Measurements from ENCODE around the gene NDEL1. TPM values are rescaled to one million over a fixed set of nuclear protein-coding genes. Genes with fewer than 3 reads are reported as not detected.
"Not testable (repeated sequence)": the region's sequence is repeated elsewhere in the genome, so short reads cannot be mapped to it uniquely, and the experiment has no call there.

NDEL1 gene
- total RNA-seq, 4 donors from 2014 or later, result 172 to 237 (median 230) TPM

GRCh38 chr17:8392674-8393469 lies 42.8 kb upstream of the NDEL1 start:
- no peak for DNase-seq (ENCODE audit: low spot score in 2 of 2)
- 96% methylated on average over 15 of the region's 46 CpGs for WGBS
- no peaks in the 10 kb centered on the region for H3K9me3 ChIP-seq
- no peaks in the 10 kb centered on the region for H3K36me3 ChIP-seq
- no peak for TF ChIP-seq POLR2AphosphoS5 (IDR thresholded peaks at IDR 0.05)
- TF ChIP-seq POLR2A (IDR thresholded peaks at IDR 0.05), result no peak
- no peak for TF ChIP-seq CTCF (IDR thresholded peaks at IDR 0.05)
- TF ChIP-seq EP300 (IDR thresholded peaks at IDR 0.05), result no peak
- peaks cover 34% of the 10 kb centered on the region for H3K27me3 ChIP-seq
- H3K27ac ChIP-seq, result no peak overlapping the region
- peaks cover 10% of the 10 kb centered on the region for H3K4me1 ChIP-seq
- H3K4me3 ChIP-seq, result no peak overlapping the region

- no peak overlapping the region for H3K27ac ChIP-seq
These were observed 42.0 kb upstream of the NDEL1 start for GRCh38 chr17:8393470-8394231.

GRCh38 chr17:8394497-8394896 lies 41.2 kb upstream of the NDEL1 start:
- H3K36me3 ChIP-seq; H3K4me1 ChIP-seq; DNase-seq (ENCODE audit: low spot score in 2 of 2); H3K4me3 ChIP-seq; H3K9me3 ChIP-seq; H3K27ac ChIP-seq: not testable (repeated sequence)
- peaks cover 46% of the 10 kb centered on the region for H3K27me3 ChIP-seq
- 73% methylated on average over 9 of the region's 9 CpGs for WGBS

More at GRCh38 chr17:8393470-8394231, 42.0 kb upstream of the NDEL1 start:
- WGBS, result 58% methylated on average over 8 of the region's 8 CpGs
- Histone ChIP-seq H3K36me3 (no peaks in the 10 kb centered on the region), H3K4me3 (no peak overlapping the region), H3K4me1 (peaks cover 10% of the 10 kb centered on the region), H3K27me3 (peaks cover 39% of the 10 kb centered on the region), H3K9me3 (no peaks in the 10 kb centered on the region)
- DNase-seq (ENCODE audit: low spot score in 2 of 2), result no peak
- TF ChIP-seq EP300 (IDR thresholded peaks at IDR 0.05) (no peak), CTCF (IDR thresholded peaks at IDR 0.05) (no peak), POLR2A (IDR thresholded peaks at IDR 0.05) (no peak), POLR2AphosphoS5 (IDR thresholded peaks at IDR 0.05) (no peak)

GRCh38 chr17:8397636-8398035 lies 38.0 kb upstream of the NDEL1 start, which contains the start of gene RNF222:
Gene RNF222 (minus strand): TSS chr17:8397827. CDS start chr17:8393461, 4,366 bp downstream.
- no peaks in the 10 kb centered on the region for H3K9me3 ChIP-seq
- no peak within 1 kb of the TSS for H3K4me3 ChIP-seq
- H3K36me3 ChIP-seq, result no peaks in the 10 kb centered on the region
- peaks cover 43% of the 10 kb centered on the region for H3K27me3 ChIP-seq
- TF ChIP-seq CTCF (IDR thresholded peaks at IDR 0.05) (no peak), POLR2AphosphoS5 (IDR thresholded peaks at IDR 0.05) (no peak), EP300 (IDR thresholded peaks at IDR 0.05) (no peak), POLR2A (IDR thresholded peaks at IDR 0.05) (no peak)
- no peaks in the 10 kb centered on the region for H3K4me1 ChIP-seq
- no peak for DNase-seq (ENCODE audit: low spot score in 2 of 2)
- WGBS, result 37% methylated on average over 13 of the region's 13 CpGs
- H3K27ac ChIP-seq, result no peak within 1 kb of the TSS

- Histone ChIP-seq H3K36me3 (no peaks in the 10 kb centered on the region), H3K9me3 (no peaks in the 10 kb centered on the region), H3K27ac (no peak overlapping the region), H3K4me3 (no peak overlapping the region), H3K27me3 (peaks cover 39% of the 10 kb centered on the region), H3K4me1 (no peaks in the 10 kb centered on the region)
- no peak for TF ChIP-seq POLR2AphosphoS5 (IDR thresholded peaks at IDR 0.05)
- no peak for TF ChIP-seq EP300 (IDR thresholded peaks at IDR 0.05)
- no peak for TF ChIP-seq CTCF (IDR thresholded peaks at IDR 0.05)
- TF ChIP-seq POLR2A (IDR thresholded peaks at IDR 0.05), result no peak
- WGBS, result 80% methylated on average over 6 of the region's 6 CpGs
- DNase-seq (ENCODE audit: low spot score in 2 of 2), result no peak
These were observed 36.7 kb upstream of the NDEL1 start for GRCh38 chr17:8398980-8399379.

Data from suprapubic skin (tissue), 4 donors.